DND-41 (cell line): ENCODE measurements around the gene PTGR1.

Experiments used
- ATAC-seq: fragments of 200-7000 bp; cut with Tn5 transposase; 3 replicates; pipeline ENCODE4 v1.9.1; 2021; ENCODE audit warnings: low read depth; ENCODE audit not compliant: insufficient read depth
- DNase-seq: peaks from one replicate; pipeline ENCODE4 v3.0.0-alpha.2; 2020
- H2AFZ ChIP-seq: 2 replicates; pipeline ENCODE4 v1.6.0; 2012; ENCODE audit warnings: low read depth, low read length
- H3K27ac ChIP-seq: 2 replicates; pipeline ENCODE4 v1.5.1; 2012; ENCODE audit warnings: low read length, inconsistent platforms
- H3K27me3 ChIP-seq: fragments of 200-600 bp; sonication (generic); 2 replicates; pipeline ENCODE4 v1.6.0; 2012; ENCODE audit warnings: low read length, mild to moderate bottlenecking, inconsistent platforms; ENCODE audit not compliant: insufficient read depth, poor library complexity
- H3K36me3 ChIP-seq: 2 replicates; pipeline ENCODE4 v1.5.1; 2012; ENCODE audit warnings: low read length, inconsistent platforms; ENCODE audit not compliant: insufficient read depth
- H3K4me1 ChIP-seq: 2 replicates; pipeline ENCODE4 v1.5.1; 2012; ENCODE audit warnings: mild to moderate bottlenecking, low read length; ENCODE audit not compliant: insufficient read depth
- H3K4me2 ChIP-seq: 2 replicates; pipeline ENCODE4 v1.6.0; 2012; ENCODE audit warnings: mild to moderate bottlenecking, moderate library complexity, low read length, inconsistent platforms; ENCODE audit not compliant: insufficient read depth
- H3K4me3 ChIP-seq, 2 experiments: fragments of 200-600 bp in 1 of 2; shearing (Covaris generic) in 1 of 2; 2 replicates each; pipeline ENCODE4 v1.5.1; 2012 to 2016; ENCODE audit warnings: inconsistent platforms in 2 of 2, low read length in 2 of 2, mild to moderate bottlenecking in 2 of 2, low read depth in 1 of 2, moderate library complexity in 1 of 2
- H3K79me2 ChIP-seq: 2 replicates; pipeline ENCODE4 v1.6.0; 2012; ENCODE audit warnings: low read length, inconsistent platforms; ENCODE audit not compliant: insufficient read depth
- H3K9ac ChIP-seq: 2 replicates; pipeline ENCODE4 v1.6.0; 2012; ENCODE audit warnings: low read depth, mild to moderate bottlenecking, inconsistent platforms, low read length, moderate library complexity
- H3K9me3 ChIP-seq: 2 replicates; pipeline ENCODE4 v1.5.1; 2012; ENCODE audit warnings: low read length, moderate library complexity, mild to moderate bottlenecking, inconsistent platforms; ENCODE audit not compliant: insufficient read depth, severe bottlenecking
- H4K20me1 ChIP-seq: 2 replicates; pipeline ENCODE4 v1.6.0; 2012; ENCODE audit warnings: low read length; ENCODE audit not compliant: insufficient read depth
- EZH2 ChIP-seq: IDR thresholded peaks from 3 replicates; pipeline ENCODE4 v1.6.1; 2012; ENCODE audit warnings: borderline replicate concordance, low read depth, mild to moderate bottlenecking, moderate library complexity, low read length, inconsistent platforms; ENCODE audit not compliant: severe bottlenecking
- TF ChIP-seq, protein P1 (sequence below): IDR thresholded peaks from 2 replicates; pipeline ENCODE4 v1.5.1; 2012; ENCODE audit warnings: borderline replicate concordance, low read length, moderate library complexity, mild to moderate bottlenecking; ENCODE audit not compliant: poor library complexity, severe bottlenecking; ENCODE audit errors: extremely low read depth

PTGR1 gene

DNA sequence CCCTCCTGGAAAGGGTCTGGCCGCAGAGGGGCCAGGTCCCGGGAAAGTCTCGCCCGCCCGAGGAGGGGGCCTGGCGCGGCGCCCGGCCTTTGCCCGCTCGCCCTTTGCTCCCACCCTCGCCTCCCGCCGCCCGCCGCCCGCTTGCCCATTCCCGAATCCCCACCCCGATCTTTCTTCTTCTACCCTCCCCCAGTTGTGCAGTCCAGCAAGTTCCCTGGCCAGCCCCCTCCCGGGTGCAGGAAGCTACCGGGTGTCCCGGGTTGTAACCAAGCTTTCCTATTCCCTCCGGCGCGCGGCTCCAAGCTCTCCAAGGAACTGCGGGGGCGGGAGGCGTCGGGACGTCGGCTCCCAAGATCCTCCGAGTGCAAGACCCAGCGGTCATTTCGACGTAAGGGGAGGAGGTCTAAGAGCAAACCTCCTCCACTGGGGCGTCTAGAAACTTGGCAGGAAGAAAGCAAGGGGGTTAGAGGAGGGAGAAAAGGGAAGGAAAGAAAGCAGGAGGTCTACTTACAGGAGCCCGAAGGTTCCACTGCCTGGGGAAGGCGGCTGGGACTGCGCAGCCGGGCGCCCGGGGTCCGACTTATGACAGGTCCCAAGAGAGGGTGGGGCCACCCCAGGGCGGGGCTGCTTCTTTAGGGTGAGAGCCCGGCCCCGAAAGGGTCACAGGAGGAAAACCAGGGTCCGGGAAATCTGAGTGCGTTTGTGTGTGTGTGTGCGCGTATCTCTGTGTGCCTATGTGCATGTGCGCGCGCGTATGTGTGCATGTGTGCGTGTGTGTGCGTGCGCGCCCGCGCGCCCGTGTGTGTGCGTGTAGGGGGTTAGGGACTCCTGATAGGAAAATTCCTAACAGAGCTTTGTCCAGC is at the start of gene PTGR1:
TSS of gene PTGR1 (minus strand) at position 556 of the 863 bp plus-strand sequence. CDS start 2,225 bp downstream, outside the sequence.
- H3K27me3 ChIP-seq: no peaks in the 10 kb centered on the region
- no peaks in the 10 kb centered on the region for H3K36me3 ChIP-seq
- no peaks in the 10 kb centered on the region for H4K20me1 ChIP-seq
- DNase-seq (no peak), ATAC-seq (no peak)
- no peak within 1 kb of the TSS for H3K4me2 ChIP-seq
- no peak within 1 kb of the TSS for H3K27ac ChIP-seq
- no peak within 1 kb of the TSS for H3K4me3 ChIP-seq
- H3K9ac ChIP-seq: no peak within 1 kb of the TSS
- no peaks in the 10 kb centered on the region for H3K4me1 ChIP-seq
- no peaks in the 10 kb centered on the region for H3K79me2 ChIP-seq
- TF ChIP-seq EZH2: no peak
- TF ChIP-seq, protein P1, sequence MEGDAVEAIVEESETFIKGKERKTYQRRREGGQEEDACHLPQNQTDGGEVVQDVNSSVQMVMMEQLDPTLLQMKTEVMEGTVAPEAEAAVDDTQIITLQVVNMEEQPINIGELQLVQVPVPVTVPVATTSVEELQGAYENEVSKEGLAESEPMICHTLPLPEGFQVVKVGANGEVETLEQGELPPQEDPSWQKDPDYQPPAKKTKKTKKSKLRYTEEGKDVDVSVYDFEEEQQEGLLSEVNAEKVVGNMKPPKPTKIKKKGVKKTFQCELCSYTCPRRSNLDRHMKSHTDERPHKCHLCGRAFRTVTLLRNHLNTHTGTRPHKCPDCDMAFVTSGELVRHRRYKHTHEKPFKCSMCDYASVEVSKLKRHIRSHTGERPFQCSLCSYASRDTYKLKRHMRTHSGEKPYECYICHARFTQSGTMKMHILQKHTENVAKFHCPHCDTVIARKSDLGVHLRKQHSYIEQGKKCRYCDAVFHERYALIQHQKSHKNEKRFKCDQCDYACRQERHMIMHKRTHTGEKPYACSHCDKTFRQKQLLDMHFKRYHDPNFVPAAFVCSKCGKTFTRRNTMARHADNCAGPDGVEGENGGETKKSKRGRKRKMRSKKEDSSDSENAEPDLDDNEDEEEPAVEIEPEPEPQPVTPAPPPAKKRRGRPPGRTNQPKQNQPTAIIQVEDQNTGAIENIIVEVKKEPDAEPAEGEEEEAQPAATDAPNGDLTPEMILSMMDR: no peak
- no peaks in the 10 kb centered on the region for H3K9me3 ChIP-seq
- no peak within 1 kb of the TSS for H2AFZ ChIP-seq

DNA sequence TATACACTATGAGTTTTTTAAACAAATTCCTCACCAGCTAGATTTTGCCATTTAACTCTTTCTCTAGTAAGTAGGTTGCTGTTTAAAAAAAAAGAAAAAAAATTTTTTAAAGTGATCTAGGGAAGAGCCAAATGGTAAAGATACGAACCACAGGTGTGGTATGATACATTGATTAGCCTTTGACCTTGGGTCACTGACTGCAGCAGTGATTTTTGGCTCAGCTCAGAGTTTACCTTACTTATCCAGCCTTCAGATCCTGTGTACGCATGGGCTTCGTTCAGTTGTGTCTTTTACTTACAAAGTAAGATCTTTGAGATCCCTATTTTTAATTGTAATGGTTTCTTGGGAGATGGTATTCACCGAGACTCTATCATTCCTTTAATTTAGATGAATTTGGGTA is 49.6 kb upstream of the PTGR1 start:
- TF ChIP-seq, protein P1: no peak
- TF ChIP-seq EZH2: no peak
- H3K79me2 ChIP-seq: no peaks in the 10 kb centered on the region
- no peaks in the 10 kb centered on the region for H3K4me1 ChIP-seq
- peaks cover 32% of the 10 kb centered on the region for H3K36me3 ChIP-seq
- no peaks in the 10 kb centered on the region for H3K9me3 ChIP-seq
- ATAC-seq (no peak), DNase-seq (no peak)
- H3K4me3 ChIP-seq: no peak overlapping the region
- no peak overlapping the region for H3K4me2 ChIP-seq
- H3K9ac ChIP-seq: no peak overlapping the region
- no peak overlapping the region for H3K27ac ChIP-seq
- no peaks in the 10 kb centered on the region for H4K20me1 ChIP-seq
- H3K27me3 ChIP-seq: no peaks in the 10 kb centered on the region
- H2AFZ ChIP-seq: no peak overlapping the region

DNA sequence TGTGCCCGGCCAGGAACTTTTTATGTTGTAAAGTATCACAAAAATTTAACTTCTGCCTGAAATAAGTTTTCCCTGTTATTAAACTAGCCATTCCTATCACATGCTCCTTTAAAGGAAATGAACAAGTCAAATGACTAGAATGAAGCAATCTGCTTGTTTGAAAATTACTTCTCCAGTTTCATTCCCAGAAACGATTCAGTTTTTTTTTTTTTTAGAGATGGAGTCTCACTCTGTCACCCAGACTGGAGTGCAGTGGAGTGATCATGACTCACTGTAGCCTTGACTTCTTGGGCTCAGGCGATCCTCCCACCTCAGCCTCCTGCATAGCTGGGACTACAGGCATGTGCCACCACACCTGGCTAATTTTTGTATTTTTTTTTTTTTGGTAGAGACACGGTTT is 48.6 kb upstream of the PTGR1 start:
- Histone ChIP-seq H3K4me3 (no peak overlapping the region), H3K4me1 (no peaks in the 10 kb centered on the region), H3K27me3 (no peaks in the 10 kb centered on the region), H2AFZ (no peak overlapping the region), H3K9me3 (no peaks in the 10 kb centered on the region), H3K27ac (no peak overlapping the region), H3K36me3 (peaks cover 30% of the 10 kb centered on the region), H3K4me2 (no peak overlapping the region), H3K79me2 (no peaks in the 10 kb centered on the region), H4K20me1 (no peaks in the 10 kb centered on the region), H3K9ac (no peak overlapping the region)
- ATAC-seq: no peak
- no peak for DNase-seq
- TF ChIP-seq, protein P1: no peak
- TF ChIP-seq EZH2: no peak
